ENCODE measurements around the gene TFF3.

DNA sequence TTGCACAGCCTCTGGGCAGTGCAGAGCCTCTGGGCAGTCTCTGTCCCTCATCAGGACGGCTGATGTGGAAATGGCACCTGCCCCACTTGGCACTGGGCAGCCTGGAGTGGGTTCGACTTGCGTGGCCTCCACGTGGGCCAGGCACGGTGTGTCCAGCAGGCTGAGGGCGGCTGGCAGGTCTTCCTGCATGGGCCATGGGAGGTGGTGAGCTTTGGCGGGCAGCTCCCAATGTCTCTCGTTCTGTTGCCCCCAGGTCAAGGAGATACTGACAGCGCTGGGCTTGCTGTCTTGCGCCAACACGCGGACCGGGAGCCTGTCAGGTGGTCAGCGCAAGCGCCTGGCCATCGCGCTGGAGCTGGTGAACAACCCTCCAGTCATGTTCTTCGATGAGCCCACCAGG lies 33.2 kb downstream of the TFF3 start:
- TF ChIP-seq, protein P1, sequence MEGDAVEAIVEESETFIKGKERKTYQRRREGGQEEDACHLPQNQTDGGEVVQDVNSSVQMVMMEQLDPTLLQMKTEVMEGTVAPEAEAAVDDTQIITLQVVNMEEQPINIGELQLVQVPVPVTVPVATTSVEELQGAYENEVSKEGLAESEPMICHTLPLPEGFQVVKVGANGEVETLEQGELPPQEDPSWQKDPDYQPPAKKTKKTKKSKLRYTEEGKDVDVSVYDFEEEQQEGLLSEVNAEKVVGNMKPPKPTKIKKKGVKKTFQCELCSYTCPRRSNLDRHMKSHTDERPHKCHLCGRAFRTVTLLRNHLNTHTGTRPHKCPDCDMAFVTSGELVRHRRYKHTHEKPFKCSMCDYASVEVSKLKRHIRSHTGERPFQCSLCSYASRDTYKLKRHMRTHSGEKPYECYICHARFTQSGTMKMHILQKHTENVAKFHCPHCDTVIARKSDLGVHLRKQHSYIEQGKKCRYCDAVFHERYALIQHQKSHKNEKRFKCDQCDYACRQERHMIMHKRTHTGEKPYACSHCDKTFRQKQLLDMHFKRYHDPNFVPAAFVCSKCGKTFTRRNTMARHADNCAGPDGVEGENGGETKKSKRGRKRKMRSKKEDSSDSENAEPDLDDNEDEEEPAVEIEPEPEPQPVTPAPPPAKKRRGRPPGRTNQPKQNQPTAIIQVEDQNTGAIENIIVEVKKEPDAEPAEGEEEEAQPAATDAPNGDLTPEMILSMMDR (IDR thresholded peaks at IDR 0.05; ENCODE audit: low read length) = no peak
- no peak for TF ChIP-seq EZH2 (optimal IDR thresholded peaks at IDR 0.05; ENCODE audit: low read depth, low read length)
- no peak for TF ChIP-seq EZH2phosphoT487 (IDR thresholded peaks at IDR 0.05; ENCODE audit: low read length)

Data from MM.1S (cell line).